ENCODE data around the gene RNF149.
"Not testable (repeated sequence)": the region's sequence is repeated elsewhere in the genome, so short reads cannot be mapped to it uniquely, and the experiment has no call there.

RNF149 gene

GRCh38 chr2:101330253-101330933 is 21.9 kb upstream of the RNF149 start:
- DNase-seq = peak; percentile 44

DNA sequence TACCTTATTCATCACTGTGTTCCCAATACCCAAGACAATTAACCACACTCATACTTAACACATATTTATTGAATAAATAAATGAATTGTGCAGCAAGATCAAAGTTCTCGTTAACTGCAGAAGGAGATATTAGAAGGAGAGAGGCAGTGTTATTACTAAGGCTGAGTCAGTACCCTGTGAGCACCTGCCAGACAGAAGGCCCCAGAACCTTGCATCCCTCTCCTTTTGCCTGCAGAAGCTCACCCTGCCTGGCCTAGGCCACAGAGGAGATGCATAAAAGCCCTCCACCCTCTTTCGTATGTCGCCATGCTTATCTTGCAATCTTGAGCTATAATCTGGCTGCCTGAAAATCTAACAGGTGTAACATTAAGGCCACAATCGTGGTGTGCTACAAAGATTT is 20.5 kb upstream of the RNF149 start:
- DNase-seq = no peak

GRCh38 chr2:101328474-101329007 is 20.0 kb upstream of the RNF149 start:
- no peak for DNase-seq

GRCh38 chr2:101327863-101328394 is 19.4 kb upstream of the RNF149 start:
- no peak for DNase-seq

GRCh38 chr2:101325425-101325824 is 16.9 kb upstream of the RNF149 start:
- DNase-seq = no peak

GRCh38 chr2:101316568-101316967 is 8.1 kb upstream of the RNF149 start:
- DNase-seq = not testable (repeated sequence)

DNA sequence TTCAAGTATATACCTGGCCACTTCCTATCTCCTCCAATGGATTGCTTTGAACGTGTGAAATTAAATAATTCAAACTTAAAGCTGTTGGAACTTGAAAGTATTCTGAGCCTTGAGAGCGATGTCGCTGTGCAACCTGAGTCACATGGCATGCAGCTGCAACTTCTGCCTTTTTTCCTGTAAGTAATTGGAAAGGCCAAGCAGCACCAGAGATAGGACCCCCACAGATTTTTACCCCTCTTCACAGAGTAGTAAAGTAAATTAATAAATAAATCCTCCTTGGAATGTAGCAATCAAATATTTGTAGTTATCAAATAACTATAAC is 3.2 kb upstream of the RNF149 start:
- DNase-seq = no peak

DNA sequence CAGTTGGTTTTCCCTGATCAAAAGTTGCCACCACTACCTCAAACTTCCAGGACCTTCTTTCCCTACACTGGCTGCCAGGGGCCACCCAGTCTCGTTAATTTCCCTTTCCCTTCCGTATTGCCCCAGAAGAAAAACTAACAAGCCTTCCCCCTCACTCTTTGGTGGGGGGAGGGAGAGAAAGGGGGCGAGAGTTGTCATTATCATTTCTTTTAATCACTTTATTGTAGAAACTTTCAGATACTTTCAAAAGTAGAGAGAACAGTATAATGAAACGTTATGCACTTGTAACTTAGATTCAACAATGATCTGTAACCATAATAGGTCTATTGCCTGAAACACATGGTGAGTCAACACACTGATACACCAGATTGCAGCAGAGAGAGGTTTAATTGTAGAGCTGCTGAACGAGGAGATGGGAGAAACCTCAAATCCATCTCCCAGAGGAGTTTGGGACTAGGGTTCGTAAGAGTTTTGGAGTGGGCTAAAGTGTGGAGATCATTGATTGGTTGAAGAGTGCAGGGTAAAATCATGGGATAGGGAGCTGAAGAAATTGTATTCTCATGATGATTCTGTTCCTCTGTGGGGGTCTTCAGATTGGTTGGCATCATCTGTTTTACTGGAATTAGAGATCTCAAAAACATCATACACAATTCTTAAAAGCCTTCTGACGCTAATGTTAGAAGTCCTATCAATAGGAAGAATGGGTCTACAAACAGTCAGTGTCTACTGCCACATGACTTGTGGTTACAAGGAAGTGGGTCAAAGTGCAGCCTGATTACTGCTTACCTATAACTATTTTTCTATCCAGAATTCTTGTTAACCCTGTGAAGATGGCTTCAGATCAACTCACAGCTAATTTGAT is 2.6 kb upstream of the RNF149 start:
- DNase-seq = no peak

GRCh38 chr2:101310090-101310833 is 1.8 kb upstream of the RNF149 start:
- no peak for DNase-seq

GRCh38 chr2:101307950-101308431 is 510 bp downstream of the RNF149 start:
- peak; percentile 39 for DNase-seq

DNA sequence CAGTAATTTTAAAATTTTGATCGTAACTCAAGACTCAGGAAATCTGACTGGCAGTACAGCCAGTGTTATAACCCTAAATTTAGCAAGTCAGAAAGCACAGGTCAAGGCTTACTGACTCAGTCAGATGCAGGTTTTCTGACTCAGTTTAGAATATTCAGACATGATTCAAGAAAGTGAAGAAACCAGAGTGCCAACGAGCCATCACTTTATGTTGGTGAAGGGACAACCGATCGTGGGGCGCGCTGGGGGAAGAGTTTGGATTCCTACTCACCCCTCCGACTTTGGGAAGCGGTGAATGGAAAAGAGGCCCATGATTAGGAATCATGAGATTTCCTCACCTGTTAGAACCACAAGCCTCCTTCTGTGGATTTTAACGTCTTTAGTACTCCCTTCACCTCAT is 998 bp downstream of the RNF149 start:
- no peak for DNase-seq

- peak; percentile 20 for DNase-seq
These were observed 2.1 kb downstream of the RNF149 start for GRCh38 chr2:101306410-101306809.

DNA sequence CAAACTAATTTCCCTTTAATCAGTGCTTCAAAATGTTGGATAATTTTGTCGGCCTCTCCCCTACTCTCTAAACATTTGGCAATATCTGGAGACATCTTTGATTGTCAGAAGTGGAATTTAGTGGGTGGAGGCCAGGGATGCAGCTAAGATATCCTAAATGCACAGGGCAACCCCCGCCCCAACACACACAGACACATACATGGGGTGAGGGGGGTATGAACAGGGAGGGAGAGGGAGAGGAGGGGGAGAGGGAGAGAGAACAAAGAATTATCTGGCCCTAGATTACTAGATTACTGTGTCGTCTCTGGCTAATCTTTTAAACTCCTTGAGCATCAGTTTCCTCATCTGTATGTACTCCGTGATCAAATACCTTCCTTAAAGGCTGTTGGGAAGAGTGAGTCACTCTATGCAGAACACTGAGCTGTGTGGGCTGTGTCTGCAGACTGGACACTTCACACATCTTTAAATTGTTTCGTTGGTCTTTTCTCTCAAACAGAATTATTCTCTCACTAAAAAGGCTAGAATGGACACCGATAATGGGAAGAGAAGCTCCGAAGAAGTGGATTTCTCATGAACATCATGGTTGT is 2.9 kb downstream of the RNF149 start:
- no peak for DNase-seq

GRCh38 chr2:101305035-101305434 is 3.5 kb downstream of the RNF149 start:
- no peak for DNase-seq

DNA sequence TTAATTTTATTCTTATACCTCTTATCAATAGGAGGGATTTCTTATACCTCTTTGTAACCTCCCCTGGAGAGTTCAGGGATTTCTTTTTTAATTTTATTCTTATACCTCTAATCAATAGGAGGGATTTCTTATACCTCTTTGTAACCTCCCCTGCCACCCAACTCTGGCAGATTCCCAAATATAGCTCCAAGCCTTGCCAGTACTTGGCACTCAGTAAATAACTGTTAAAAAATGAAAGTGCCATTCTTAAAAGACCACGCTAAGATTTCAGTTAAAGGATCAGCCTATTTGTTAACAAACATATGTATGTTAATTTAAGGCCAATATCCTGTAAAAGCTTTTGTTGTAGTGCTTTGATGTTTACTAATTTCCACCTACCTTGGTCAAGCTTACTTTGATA is 4.8 kb downstream of the RNF149 start:
- no peak for DNase-seq

DNA sequence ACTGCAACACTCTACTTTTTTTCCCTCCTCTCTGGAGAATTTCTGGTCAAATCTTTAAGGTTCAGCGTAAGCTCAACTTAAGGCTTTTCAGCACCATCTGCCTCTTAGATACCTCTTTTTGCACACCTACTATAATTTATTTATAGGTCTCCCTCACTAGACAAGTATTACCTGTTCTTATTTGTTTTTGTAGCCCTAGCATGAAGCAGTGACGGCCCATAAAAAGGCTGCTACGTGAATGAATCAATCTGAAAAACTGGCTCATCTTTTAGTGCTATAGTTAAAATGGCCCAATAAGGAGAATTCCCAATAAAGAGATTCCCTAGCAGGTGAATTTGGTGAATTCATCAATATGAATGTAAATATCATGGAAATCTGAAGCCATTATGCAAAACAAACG is 6.5 kb downstream of the RNF149 start:
- DNase-seq = no peak

DNA sequence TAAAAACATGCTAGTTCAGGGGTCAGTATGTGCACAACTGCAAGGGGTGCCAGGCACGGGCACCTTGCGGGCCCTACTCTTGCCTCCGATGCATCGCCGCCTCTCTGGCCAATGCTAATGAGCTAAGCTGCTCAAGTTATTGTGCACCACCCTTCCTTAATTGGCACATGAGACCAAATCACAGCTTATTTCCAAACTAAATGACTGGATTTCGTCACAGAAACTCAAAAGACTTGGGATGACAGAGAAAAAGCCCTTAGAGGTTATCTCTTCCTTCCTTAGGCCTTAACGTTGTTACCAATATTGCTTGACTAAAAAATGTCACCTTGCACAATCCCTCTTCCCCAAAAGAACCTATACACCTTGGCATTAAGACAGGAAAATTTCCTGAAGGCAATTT is 7.7 kb downstream of the RNF149 start:
- no peak for DNase-seq

DNA sequence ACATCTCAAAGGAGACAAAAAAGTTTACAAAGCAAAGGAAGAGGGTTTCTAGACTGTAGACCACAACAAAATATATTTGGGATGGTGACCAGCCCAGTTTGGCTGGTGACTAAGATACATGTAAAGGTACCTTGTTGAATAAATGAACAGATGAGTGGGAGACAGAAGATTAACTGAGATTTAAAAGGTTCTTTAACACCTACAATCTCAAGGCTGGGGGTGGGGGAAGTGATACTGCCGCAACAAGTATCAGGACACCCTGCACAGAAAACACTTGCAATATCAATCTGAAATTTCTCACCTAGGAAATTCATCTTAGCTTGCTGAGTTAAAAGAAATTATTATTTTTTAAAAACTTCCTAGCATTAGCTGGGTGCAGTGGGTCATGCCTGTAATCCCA is 8.3 kb downstream of the RNF149 start:
- DNase-seq = no peak

DNA sequence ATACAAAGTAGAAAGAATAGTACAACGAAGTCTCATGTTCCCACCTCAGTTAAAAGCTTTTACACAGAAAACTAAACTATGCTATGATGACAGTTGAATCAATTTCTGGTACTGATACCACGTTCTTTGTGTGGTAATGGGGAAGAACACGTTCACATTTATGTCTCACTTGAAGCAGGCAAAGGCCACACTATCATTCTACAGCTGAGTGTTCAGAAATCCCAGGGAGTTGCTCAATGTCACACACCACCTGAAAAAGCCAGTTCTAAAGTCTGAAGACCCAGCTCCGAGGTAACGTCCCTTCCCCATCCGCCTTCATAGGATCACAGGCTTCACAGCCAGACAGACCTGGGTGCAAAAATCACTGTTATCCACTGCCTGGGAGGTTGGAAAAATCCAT is 8.9 kb downstream of the RNF149 start:
- DNase-seq = no peak

DNA sequence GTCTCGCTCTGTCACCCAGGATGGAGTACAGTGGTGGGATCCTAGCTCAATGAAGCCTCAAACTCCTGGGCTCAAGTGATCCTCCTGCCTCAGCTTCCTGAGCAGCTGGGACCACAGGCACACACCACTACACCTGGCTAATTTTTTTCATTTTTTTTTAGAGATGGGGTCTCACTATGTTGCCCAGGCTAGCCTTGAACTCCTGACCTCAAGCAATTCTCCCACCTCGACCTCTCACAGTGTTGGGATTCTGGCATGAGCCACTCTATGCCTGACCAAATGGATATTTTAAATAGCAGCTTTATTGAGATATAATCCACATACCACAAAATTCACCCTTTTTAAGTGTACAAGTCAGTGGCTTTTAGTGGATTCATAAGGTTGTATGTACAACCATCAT is 11.1 kb downstream of the RNF149 start:
- no peak for DNase-seq

DNA sequence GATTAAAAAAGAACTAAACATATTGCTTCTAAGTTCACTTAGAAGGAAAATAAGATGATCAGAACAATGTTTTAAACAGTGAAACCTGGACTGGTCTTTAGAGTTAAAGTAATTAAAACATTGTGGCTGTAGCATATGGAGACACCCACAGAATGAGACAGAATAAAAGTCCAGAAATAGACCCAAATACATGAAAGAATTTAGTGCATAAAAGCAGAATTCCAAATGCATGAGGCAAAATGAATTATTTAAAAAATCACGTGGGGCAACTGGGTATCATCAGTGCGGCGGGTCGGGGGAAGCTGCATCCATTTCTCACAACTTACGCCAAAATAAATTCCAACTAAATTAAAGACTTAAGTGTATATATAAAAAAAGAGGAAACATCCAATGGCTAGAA is 12.1 kb downstream of the RNF149 start:
- no peak for DNase-seq

DNA sequence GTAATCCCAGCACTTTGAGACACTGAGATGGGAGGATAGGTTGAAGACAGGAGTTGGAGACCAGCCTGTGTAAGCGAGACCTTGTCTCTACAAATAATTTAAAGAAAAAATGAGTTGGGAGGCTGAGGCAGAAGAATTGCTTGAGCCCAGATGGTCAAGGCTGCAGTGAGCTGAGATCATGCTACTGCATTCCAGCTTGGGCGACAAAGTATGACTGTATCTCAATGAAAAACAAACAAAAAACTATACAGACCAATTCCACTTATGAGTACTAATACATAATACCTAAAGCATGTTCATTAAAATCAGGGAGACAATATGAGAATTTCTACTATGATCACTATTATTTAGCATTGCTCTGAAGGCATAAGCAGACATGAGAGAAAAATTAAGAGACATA is 12.6 kb downstream of the RNF149 start:
- no peak for DNase-seq

GRCh38 chr2:101294861-101295260 is 13.6 kb downstream of the RNF149 start:
- no peak for DNase-seq
